IPS-20b (cell line): ENCODE results near the gene OR56A3.
"Not testable (repeated sequence)": the region's sequence is repeated elsewhere in the genome, so short reads cannot be mapped to it uniquely, and the experiment has no call there.

Experiments
- H3K27ac ChIP-seq: one replicate; pipeline ENCODE4 v1.5.1; 2013; ENCODE audit warnings: low read length
- H3K27me3 ChIP-seq: 2 replicates; pipeline ENCODE4 v1.6.1; 2013; ENCODE audit warnings: mild to moderate bottlenecking, low read length, inconsistent platforms; ENCODE audit not compliant: insufficient read depth
- H3K36me3 ChIP-seq: 2 replicates; pipeline ENCODE4 v1.6.1; 2013; ENCODE audit warnings: low read depth, mild to moderate bottlenecking, inconsistent platforms, low read length, moderate library complexity; ENCODE audit not compliant: insufficient read depth
- H3K4me1 ChIP-seq: 2 replicates; pipeline ENCODE4 v1.6.1; 2013; ENCODE audit warnings: mild to moderate bottlenecking, control low read depth, inconsistent platforms, low read length, moderate library complexity; ENCODE audit not compliant: insufficient read depth
- H3K4me3 ChIP-seq: 2 replicates; pipeline ENCODE4 v1.5.1; 2013; ENCODE audit warnings: mild to moderate bottlenecking, low read length, inconsistent platforms
- H3K9ac ChIP-seq: 2 replicates; pipeline ENCODE4 v1.6.1; 2013; ENCODE audit warnings: low read depth, mild to moderate bottlenecking, inconsistent platforms, low read length, moderate library complexity
- H3K9me3 ChIP-seq: 2 replicates; pipeline ENCODE4 v1.6.1; 2013; ENCODE audit warnings: mild to moderate bottlenecking, low read depth, low read length, inconsistent platforms; ENCODE audit not compliant: insufficient read depth

The OR56A3 gene

GRCh38 chr11:5931061-5931460 is 11.0 kb upstream of the OR56A3 start:
- H3K4me3 ChIP-seq, result no peak overlapping the region
- H3K36me3 ChIP-seq, result no peaks in the 10 kb centered on the region
- H3K27ac ChIP-seq, result no peak overlapping the region
- H3K4me1 ChIP-seq, result no peaks in the 10 kb centered on the region
- H3K9me3 ChIP-seq, result peaks cover 16% of the 10 kb centered on the region
- no peaks in the 10 kb centered on the region for H3K27me3 ChIP-seq
- no peak overlapping the region for H3K9ac ChIP-seq

- Histone ChIP-seq H3K4me3 (no peak overlapping the region), H3K27me3 (no peaks in the 10 kb centered on the region), H3K9ac (no peak overlapping the region), H3K4me1 (no peaks in the 10 kb centered on the region), H3K36me3 (no peaks in the 10 kb centered on the region), H3K9me3 (peaks cover 23% of the 10 kb centered on the region), H3K27ac (no peak overlapping the region)
Measured at GRCh38 chr11:5932671-5933070, 9.4 kb upstream of the OR56A3 start.

GRCh38 chr11:5933116-5933515 is 8.9 kb upstream of the OR56A3 start:
- Histone ChIP-seq H3K4me3 (no peak overlapping the region), H3K9me3 (peaks cover 25% of the 10 kb centered on the region), H3K9ac (no peak overlapping the region), H3K4me1 (no peaks in the 10 kb centered on the region), H3K27me3 (no peaks in the 10 kb centered on the region), H3K27ac (no peak overlapping the region), H3K36me3 (no peaks in the 10 kb centered on the region)

- Histone ChIP-seq H3K9me3 (peaks cover 14% of the 10 kb centered on the region), H3K27me3 (no peaks in the 10 kb centered on the region), H3K4me3 (no peak overlapping the region), H3K9ac (no peak overlapping the region), H3K27ac (no peak overlapping the region), H3K4me1 (no peaks in the 10 kb centered on the region), H3K36me3 (no peaks in the 10 kb centered on the region)
Measured at GRCh38 chr11:5937868-5938602, 4.0 kb upstream of the OR56A3 start.

- H3K27me3 ChIP-seq, result no peaks in the 10 kb centered on the region
- H3K27ac ChIP-seq, result no peak overlapping the region
- peaks cover 12% of the 10 kb centered on the region for H3K9me3 ChIP-seq
- H3K4me1 ChIP-seq, result no peaks in the 10 kb centered on the region
- no peak overlapping the region for H3K9ac ChIP-seq
- no peak overlapping the region for H3K4me3 ChIP-seq
- no peaks in the 10 kb centered on the region for H3K36me3 ChIP-seq
Measured at GRCh38 chr11:5938603-5938965, 3.5 kb upstream of the OR56A3 start.

GRCh38 chr11:5940748-5941147 is 1.3 kb upstream of the OR56A3 start:
- Histone ChIP-seq H3K36me3 (no peaks in the 10 kb centered on the region), H3K9ac (no peak overlapping the region), H3K27ac (no peak overlapping the region), H3K27me3 (no peaks in the 10 kb centered on the region), H3K9me3 (peaks cover 11% of the 10 kb centered on the region), H3K4me1 (no peaks in the 10 kb centered on the region), H3K4me3 (no peak overlapping the region)

GRCh38 chr11:5955586-5955985 is 13.5 kb downstream of the OR56A3 start:
- H3K9me3 ChIP-seq, result peaks cover 7% of the 10 kb centered on the region; the same call in 1 of the 2 replicates
- no peaks in the 10 kb centered on the region for H3K4me1 ChIP-seq
- no peak overlapping the region for H3K9ac ChIP-seq
- no peak overlapping the region for H3K4me3 ChIP-seq
- H3K27ac ChIP-seq, result no peak overlapping the region
- H3K36me3 ChIP-seq, result no peaks in the 10 kb centered on the region
- H3K27me3 ChIP-seq, result no peaks in the 10 kb centered on the region

GRCh38 chr11:5960704-5961320 is 18.8 kb downstream of the OR56A3 start:
- H3K27me3 ChIP-seq, H3K4me3 ChIP-seq, H3K9ac ChIP-seq, H3K36me3 ChIP-seq, H3K4me1 ChIP-seq, H3K27ac ChIP-seq: not testable (repeated sequence)
- H3K9me3 ChIP-seq, result peaks cover 21% of the 10 kb centered on the region

- no peaks in the 10 kb centered on the region for H3K27me3 ChIP-seq
- H3K4me1 ChIP-seq, result no peaks in the 10 kb centered on the region
- no peaks in the 10 kb centered on the region for H3K36me3 ChIP-seq
- H3K4me3 ChIP-seq, result no peak overlapping the region
- H3K27ac ChIP-seq, result no peak overlapping the region
- H3K9ac ChIP-seq, result no peak overlapping the region
- peaks cover 23% of the 10 kb centered on the region for H3K9me3 ChIP-seq
Measured at GRCh38 chr11:5966958-5967357, 24.9 kb downstream of the OR56A3 start.

- Histone ChIP-seq H3K9ac (no peak overlapping the region), H3K9me3 (peaks cover 22% of the 10 kb centered on the region)
Measured at GRCh38 chr11:5967708-5968107, 25.7 kb downstream of the OR56A3 start.

GRCh38 chr11:5968394-5968793 is 26.3 kb downstream of the OR56A3 start, which contains the start of gene OR56A5:
Gene OR56A5, minus strand, starts transcription at chr11:5968494. Its CDS starts 0 bp downstream, at chr11:5968494.
- no peaks in the 10 kb centered on the region for H3K36me3 ChIP-seq
- H3K4me3 ChIP-seq, result no peak within 1 kb of the TSS
- H3K9me3 ChIP-seq, result peaks cover 18% of the 10 kb centered on the region
- H3K27me3 ChIP-seq, result no peaks in the 10 kb centered on the region
- no peak within 1 kb of the TSS for H3K27ac ChIP-seq
- H3K4me1 ChIP-seq, result no peaks in the 10 kb centered on the region
- no peak within 1 kb of the TSS for H3K9ac ChIP-seq

More at GRCh38 chr11:5967708-5968107, 25.7 kb downstream of the OR56A3 start:
- H3K4me1 ChIP-seq, result no peaks in the 10 kb centered on the region
- H3K4me3 ChIP-seq, result no peak overlapping the region
- no peaks in the 10 kb centered on the region for H3K36me3 ChIP-seq
- H3K27ac ChIP-seq, result no peak overlapping the region
- no peaks in the 10 kb centered on the region for H3K27me3 ChIP-seq

- Histone ChIP-seq H3K4me1 (no peaks in the 10 kb centered on the region), H3K36me3 (no peaks in the 10 kb centered on the region), H3K9me3 (peaks cover 3% of the 10 kb centered on the region; the same call in 1 of the 2 replicates), H3K9ac (no peak overlapping the region), H3K4me3 (no peak overlapping the region), H3K27ac (no peak overlapping the region), H3K27me3 (no peaks in the 10 kb centered on the region)
Measured at GRCh38 chr11:5973530-5973929, 31.5 kb downstream of the OR56A3 start.
